GM13976 (cell line): Measurements from ENCODE around the gene XAGE5.
"Not testable (repeated sequence)": the region's sequence is repeated elsewhere in the genome, so short reads cannot be mapped to it uniquely, and the experiment has no call there.

Experiments used
- DNase-seq: peaks from one replicate; pipeline ENCODE4 v3.0.0; 2012; ENCODE audit warnings: low spot score
- in situ Hi-C: fragments of 300-500 bp; cut with MboI; formaldehyde crosslinking; loops from one replicate; pipeline ENCODE4 v1.12.0; 2022; ENCODE audit warnings: low sequenced_read_pairs, mixed read lengths, inconsistent platforms; ENCODE audit not compliant: unreplicated experiment
- TF ChIP-seq, protein P1 (sequence below): IDR thresholded peaks from 2 replicates; pipeline ENCODE4 v1.5.1; 2012; ENCODE audit warnings: borderline replicate concordance, mild to moderate bottlenecking; ENCODE audit not compliant: insufficient read depth; ENCODE audit errors: extremely low read depth, missing control alignments, control extremely low read depth

The XAGE5 gene

DNA sequence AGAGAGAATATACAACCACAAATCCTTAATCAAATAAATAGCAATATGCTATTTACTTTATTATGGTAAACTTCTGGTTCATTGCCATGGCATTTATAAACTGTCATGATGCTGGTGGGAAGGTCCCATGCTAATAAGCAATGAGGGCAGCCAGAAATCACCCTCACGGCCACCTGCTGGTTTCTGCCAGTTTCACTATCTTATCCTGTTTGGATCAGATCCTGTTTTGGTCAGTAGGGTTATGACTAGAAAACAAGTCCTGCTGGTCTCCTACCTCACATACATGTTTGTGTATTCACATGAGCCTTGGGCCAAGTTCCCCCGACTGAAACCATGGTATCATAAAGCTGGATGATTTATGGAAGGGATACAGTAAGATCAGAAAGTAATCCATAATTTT is 28.1 kb downstream of the XAGE5 start:
- in situ Hi-C loops = no loop called here
- TF ChIP-seq, protein P1, sequence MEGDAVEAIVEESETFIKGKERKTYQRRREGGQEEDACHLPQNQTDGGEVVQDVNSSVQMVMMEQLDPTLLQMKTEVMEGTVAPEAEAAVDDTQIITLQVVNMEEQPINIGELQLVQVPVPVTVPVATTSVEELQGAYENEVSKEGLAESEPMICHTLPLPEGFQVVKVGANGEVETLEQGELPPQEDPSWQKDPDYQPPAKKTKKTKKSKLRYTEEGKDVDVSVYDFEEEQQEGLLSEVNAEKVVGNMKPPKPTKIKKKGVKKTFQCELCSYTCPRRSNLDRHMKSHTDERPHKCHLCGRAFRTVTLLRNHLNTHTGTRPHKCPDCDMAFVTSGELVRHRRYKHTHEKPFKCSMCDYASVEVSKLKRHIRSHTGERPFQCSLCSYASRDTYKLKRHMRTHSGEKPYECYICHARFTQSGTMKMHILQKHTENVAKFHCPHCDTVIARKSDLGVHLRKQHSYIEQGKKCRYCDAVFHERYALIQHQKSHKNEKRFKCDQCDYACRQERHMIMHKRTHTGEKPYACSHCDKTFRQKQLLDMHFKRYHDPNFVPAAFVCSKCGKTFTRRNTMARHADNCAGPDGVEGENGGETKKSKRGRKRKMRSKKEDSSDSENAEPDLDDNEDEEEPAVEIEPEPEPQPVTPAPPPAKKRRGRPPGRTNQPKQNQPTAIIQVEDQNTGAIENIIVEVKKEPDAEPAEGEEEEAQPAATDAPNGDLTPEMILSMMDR = no peak
- no peak for DNase-seq

DNA sequence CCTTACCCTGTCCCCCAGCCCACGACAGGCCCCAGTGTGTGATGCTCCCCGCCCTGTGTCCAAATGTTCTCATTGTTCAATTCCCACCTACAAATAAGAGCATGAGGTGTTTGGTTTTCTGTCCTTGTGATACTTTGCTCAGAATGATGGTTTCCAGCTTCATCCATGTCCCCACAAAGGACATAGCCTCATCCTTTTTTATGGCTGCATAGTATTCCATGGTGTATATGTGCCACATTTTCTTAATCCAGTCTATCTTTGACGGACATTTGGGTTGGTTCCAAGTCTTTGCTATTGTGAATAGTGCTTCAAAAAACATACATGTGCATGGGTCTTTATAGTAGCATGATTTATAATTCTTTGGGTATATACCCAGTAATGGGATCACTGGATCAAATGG is 32.5 kb downstream of the XAGE5 start:
- DNase-seq, in situ Hi-C loops: not testable (repeated sequence)

DNA sequence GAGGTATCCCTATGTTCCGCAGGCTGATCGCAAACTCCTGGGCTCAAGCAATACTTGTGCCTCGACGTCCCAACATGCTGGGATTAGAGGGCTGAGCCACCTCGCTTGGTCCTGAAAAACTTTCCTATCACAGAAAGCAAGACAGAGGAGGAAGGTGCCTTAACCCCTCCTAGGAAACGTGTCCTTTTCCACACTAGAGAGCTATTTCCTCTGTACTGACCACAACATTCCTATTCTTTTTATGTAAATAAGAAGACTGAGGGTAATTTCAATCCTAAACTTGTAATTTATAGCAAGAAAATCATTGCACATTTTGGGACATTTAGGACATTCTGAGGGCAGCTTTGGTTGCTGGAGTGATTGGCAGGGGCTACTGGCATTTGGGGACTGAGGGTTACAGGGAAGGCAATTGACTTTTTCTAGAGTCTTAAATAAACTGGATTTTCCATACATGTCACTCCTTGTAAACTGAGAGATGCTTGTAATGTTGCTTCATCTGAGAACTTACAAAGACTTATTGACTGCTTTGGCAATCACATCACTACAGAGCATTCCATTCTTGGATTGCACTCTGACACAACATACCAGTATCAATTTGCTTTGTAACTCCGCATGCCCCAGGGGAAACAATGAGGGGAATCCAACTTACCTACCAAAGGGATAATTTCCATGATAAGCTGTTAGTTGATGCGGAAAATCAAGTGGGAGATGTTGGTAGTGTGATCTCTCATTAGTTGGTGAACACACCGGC is 41.2 kb downstream of the XAGE5 start:
- no peak for DNase-seq
- TF ChIP-seq, protein P1 = no peak
- in situ Hi-C loops = no loop called here

DNA sequence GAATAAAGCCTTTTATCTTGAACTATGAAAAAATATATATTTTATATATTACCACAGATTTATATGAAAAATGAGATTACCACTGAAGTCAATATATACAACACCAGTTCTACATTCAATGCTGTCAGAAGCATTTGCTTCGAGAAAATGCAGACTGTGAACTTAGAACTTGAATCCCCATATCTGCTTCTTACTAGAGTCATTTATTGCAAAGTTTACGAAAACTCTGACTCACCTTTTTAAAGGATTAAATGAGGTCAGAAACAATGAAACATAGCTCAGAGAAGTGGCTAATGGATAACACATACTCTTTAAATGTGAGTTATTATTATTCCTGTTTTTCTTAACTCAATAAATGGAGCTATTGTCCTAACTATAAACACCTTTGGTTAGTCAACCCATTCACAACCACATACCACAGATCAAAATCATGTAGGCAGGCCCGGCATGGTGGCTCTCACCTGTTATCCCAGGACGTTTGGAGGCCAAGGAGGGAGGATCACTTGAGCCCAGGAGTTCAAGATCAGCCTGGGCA is 46.0 kb downstream of the XAGE5 start:
- in situ Hi-C loops, DNase-seq: not testable (repeated sequence)

DNA sequence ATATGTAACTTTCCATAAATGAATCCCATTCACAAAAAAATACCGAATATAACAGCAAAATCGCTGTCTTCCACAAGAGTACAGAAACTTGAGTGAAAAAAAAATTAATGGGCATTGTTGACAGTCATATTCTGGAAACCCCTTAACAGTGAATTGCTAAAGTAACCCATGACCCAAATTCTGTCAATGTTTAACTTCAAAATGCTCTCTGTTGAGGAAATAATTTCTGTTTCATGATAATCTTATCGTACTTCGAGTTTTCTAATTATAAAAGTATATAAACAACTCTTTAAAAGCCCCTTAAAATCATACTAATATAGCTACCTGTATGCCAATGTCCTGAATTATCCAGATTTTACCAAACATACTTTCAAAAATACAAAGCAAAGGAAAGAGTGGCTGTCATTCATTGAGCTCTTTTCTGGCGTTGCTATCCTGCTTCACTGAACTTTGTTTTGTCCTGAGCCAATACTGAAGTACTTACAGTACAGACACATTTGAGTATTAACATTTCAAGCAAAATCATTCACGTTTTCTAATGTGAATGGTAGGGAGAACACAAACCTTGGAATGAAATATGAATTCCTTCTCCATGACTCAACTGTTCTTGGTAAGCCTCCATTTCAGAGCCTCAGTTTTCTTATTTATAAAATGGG is 54.4 kb downstream of the XAGE5 start:
- DNase-seq = no peak
- in situ Hi-C loops = no loop called here
- TF ChIP-seq, protein P1 = no peak
